NCI-H1092 (cell line): ENCODE measurements around the gene RAB44.

Source experiments
- DNase-seq: peaks from one replicate; lab custom pipeline; 2025; lab: John Stamatoyannopoulos, UW

Gene RAB44

DNA sequence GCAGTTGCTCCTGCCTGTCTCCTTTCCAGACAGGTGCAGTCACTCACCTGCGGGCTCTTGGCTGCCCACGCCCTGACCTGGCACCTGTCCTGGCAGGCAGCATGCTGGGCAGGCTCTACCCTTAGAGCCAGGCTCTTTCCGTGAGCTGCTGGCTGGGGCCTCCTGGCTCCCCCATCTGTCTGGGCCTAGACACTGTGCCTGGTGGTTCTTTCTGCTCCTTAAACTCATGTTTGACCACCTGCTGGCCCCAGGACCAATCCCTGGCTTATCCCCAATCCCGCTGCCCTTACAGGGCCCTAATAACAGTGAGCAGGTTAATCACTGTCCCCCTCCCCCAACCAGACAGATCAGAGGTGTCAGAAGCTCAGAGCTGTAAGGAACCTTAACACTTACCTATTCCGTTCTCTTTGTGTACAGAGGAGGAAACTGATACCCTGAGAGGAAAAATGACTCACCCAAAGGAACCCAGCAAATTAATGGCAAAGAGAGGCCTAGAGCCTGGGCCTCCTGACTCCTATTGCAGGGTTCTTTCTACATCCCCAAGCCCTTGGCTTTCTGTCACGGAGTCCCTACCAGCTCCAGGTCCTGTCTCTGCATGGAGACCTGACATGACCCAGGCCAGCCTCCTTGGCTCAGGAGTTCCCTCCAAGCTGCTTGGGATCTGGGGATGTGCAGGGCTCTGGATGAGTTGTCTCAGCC is 54.7 kb downstream of the RAB44 start:
- no peak for DNase-seq

DNA sequence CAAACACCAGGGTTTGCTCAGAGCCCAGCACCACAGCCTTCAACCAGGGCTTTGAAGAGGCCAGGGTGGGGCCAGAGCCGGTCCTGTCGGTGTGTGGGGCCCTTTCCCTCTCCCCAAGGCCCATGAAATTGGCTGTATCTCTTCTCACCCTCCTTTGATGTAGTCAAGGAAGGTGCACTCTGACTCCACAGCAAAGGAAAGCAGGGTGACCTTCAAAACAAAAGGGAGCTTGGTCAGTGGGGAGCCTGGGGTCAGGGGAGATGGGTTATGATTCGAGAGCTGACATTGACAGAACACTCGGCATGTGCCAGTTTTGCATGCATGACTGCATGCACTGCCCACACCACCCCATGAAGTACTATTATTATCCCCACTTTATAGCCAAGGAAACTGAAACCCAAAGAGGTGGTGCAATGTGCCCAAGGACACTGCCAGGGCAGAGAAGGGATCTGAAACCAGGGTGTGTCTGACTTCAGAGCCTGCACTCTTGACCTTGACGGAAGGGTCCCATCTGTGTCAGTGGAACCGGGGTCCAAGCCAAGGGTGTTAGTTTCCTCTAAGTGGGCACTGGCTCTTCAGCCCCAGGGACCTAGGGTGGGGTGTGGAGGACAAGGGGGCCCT is 55.4 kb downstream of the RAB44 start:
- DNase-seq: no peak

DNA sequence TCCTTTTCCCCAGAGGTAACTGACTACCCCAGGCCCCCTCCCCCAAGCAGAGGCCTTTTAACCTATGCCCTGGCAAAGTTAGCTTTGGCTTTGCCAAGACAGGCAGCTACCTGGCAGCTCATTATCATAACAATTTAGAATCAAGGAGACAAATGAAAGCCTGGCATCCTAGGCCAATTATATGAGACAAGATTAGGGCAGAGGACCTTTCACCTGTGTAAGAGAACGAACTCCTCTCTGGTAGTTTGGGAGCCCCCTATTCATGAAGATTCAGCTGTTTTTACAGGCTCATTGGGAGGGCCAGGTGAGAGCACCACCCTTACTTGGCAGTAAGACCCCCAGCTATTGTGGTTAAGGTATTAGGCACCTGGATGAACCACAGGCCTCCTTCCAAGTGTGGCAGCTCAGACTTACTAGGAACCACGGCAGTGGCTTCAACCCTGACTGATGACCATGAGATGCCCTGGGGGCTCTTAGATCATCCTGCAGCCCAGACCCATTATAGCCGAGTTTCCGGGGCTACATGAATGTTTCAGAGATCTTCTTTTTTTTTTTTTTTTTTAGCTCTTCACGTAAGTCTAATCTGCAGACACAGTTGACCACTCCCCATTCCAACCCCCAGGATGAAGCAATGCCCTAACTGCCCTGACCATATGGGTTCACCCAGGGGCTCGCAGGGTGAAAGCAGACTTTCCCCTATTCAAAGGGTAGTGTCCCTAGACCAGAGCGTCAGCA is 56.2 kb downstream of the RAB44 start:
- DNase-seq: no peak

DNA sequence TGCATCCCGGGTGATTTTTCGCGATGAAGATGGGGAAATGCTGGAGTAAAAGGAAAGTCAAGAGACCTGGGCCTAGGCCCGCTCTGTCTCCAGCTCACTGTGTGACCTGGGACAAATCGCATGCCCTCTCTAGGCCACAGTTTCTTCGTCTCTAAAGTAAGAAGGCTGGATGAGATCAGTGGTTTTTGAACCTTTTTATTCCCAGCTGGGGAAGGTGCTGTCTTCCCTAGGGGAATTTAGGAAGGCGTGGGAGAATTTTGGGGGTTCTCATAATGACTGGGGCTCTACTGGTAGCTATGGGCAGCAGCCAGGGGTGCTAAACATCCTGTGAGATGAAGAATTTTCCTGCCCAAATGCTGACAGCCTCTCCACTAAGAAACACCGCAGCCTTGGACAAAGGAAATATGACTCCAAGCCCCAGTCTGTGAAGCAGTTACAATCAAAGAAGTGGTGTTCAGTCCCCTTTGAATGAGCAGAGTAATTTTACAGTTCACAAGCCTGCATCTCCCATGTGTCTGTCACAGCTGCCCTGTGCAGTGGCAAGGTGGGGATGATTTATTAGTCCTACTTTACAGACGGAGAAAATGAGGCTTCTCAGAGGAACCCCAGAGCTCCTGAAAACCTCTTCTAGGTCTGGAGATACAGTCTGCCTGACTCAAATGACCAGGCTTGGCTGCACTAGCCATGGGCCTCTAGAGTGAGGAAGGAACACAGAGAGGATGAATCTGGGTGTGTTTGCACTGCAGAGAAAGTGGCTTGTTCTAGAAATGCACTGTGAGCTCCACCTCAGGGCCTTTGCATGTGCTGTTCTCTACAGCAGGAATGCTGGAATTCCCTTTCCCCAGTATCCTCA is 57.2 kb downstream of the RAB44 start:
- no peak for DNase-seq

DNA sequence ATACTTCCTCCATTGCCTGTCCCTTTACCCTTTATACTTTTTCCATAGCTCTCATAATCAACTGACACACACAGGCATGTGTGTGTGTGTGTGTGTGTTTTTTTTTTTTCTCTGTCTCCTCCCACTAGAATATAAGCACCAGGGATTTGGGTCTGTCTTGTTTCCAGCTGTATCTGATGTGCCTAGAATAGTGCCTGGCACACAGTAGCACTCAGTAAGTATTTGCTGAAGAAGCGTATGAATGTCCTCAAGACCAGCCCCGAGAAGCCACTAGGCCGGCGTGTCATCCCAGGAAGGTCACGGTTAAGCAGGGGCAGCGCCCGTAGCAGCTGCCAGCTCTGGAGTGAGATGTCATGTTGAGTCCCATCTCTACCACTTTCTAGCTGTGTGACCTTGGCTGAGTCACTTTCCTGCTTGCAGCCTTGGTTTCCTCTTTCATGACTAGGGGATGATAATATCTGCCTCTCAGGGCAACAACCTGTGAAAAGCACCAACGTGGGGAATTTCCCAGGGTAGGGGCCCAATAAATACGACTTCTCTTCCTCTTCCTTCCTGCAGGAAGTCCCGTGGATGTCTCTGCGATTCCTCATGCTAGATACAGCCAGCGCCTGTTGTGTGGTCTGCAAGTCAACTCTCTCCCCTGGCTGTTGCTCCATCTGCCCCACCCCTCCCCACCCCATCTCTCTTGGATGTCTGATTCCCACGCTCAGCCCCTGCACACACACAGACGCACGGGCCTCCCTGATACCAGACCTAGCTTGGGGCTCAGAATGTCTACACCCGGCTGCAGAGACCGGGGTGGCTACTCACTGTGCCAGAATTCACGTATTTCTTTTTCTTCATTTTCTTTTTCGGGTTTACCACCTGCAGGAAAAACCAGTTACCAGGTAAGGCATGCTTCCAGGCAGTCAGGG is 58.1 kb downstream of the RAB44 start:
- DNase-seq: no peak

DNA sequence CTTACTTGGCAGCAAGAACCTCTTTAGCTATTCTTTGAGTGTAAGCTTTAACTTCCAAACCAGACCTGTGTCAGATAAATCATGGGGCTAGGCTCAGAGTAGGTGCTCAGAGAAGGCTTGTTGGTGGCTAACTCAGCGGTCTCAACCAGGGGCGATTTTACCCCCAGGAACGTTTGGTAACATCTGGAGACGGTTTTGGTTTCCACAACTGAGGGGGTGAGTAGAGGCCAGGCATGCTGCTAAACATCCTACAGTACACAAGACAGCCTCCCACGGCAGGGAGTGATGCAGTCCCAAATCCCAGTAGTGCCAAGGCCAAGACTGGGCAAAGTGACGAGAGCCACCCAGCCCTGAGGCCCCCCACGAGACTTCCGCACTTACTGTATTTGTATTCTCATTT is 59.2 kb downstream of the RAB44 start:
- DNase-seq: no peak

DNA sequence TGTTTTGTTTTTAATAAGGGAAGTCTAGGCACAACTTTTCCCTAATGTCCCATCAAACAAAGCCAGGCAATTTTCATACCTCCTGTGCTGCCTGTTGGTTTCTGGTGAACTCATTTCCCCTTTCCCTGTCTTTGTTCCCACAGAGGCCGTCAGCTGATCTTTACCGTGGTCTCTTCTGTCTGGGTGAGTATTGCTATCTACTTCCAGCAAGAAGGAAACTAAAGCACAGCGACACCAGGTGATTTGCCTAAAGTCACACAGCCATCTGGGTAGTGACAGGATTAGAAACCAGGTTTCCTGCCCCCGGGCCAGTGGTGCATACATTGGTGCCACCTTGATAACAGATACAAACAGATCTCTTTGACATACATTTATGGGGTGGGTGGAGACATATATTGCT is 59.6 kb downstream of the RAB44 start:
- DNase-seq: no peak

DNA sequence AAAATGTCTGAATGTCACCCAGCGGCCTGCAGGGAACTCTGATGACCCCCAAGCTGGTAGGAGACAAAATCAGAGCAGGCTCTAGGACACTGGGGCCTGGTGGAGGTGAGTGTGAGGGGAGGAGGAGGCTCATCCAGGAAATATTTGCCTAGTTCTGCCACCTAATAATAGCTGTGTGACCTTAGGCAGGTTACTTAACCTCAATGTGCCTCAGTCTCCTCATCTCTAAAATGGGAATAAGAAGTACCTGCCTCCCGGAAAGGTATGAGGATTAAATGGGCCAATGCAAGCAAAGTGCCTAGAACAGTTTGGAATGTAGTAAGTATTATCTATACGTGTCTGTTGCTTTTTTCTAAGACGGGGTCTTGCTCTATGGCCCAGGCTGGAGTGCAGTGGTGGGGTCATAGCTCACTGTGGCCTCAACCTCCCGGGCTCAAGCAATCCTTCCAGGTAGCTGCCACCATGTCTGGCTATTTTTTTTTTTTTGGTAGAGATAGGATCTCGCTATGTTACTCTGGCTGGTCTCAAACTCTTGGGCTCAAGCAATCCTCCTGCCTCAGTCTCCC is 60.4 kb downstream of the RAB44 start:
- no peak for DNase-seq

DNA sequence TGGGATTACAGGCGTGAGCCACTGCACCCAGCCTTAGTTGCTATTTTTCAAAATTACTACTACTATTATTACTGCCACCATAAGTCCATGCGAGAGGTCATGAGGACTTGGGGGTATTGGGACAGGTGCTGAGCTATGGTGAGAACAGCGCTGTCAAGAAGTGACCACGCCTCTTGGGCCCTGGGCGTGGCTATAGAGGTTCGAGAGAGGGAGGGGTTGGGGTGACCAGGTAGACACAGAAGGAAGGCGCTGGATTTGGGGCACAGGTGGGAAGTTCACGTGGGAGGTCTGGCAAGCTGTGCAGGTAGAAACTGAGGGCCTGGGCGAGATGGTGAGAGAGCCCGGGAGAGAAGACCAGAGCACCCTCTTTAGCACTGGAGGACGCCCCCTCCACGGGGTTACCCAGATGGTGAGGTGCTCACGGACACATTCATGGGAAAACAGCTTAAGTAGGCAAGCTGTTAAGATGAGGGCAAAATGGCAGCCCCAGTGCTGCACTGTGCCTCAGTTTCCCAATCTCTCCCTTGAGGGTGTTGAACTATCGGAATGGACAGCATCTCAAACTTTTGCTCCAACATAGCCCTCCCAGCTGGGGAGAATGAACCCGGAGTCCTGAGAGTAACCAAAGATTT is 61.0 kb downstream of the RAB44 start:
- DNase-seq: no peak

DNA sequence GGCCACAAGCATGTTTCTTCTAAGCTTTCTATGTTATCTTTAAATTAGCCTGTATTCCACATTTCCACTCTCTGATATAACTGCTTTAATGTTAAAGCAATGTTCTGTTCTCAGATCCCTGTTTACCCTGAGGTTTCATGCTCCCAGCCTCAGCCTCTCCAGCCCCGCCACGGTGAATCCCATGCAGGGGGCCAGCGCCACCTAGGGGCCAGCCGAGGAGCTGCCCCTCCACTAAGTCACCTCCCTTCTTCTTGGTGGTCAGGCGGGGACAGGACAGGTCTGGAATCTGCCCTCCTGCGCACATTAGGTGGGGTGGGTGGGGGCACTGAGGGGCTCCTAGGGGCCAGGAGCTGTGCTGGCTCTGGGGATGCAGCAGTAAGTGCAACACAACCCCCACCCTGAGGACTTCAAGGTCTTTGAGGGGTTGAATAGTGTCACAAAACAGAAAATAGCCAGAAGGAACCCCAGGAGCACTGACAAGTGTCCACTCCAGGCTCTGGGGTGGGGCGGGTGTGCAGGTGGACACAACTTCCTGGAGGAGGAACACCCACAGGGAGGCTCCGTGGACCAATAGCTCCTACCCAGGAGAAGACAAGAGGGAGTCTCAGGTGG is 61.6 kb downstream of the RAB44 start:
- DNase-seq: peak; percentile 25

DNA sequence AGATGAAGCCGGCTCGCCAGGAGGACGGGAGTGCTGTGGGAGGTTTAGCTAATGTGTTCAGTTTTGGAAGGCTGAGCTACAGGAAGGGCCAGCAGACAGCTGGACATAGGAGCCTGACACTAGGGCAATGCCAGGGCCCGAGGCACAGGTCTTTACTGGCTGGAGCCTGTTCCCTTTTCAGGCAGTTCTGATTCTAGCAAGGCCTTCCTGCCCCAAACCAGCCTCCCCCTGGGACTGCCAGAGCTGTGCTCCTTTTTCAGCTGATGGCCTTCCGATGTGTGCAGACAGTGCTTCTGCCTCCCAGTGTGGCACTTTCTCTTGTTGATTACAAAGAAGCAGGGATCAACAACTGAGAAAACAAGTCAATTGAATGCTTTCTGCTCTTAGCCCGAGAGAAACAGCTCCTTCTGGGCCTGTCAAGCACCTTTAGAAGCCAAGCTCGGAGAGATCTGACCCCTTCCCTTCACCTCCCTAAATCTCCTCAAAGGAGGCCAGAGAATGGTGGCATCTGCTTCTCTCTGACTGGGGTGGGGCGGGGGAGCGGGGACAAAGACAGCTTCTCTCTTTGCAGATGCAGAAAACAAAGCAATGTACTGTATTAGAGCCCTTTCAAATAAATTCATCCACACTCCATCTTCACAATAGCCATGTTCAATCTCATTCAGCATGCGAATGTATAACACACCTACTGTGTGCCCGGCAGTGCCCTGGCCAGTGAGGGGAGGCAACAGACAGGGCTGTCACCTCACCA is 63.2 kb downstream of the RAB44 start:
- no peak for DNase-seq

DNA sequence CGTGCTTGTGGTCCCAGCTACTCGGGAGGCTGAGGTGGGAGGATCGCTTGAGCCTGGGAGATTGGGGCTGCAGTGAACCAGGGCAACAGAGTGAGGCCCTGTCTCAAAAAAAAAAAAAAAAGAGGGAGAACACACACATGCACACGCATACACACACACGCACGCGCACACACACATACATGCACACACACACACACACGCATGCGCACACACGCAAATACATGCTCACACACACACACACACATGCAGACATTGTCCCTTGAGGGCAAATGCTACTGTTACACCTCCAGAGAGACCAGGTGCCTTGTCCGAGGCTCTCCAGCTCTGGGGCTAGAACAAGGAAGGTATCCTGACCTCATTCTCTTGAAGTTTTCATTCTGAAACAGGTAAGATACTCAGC is 64.5 kb downstream of the RAB44 start:
- DNase-seq: no peak

DNA sequence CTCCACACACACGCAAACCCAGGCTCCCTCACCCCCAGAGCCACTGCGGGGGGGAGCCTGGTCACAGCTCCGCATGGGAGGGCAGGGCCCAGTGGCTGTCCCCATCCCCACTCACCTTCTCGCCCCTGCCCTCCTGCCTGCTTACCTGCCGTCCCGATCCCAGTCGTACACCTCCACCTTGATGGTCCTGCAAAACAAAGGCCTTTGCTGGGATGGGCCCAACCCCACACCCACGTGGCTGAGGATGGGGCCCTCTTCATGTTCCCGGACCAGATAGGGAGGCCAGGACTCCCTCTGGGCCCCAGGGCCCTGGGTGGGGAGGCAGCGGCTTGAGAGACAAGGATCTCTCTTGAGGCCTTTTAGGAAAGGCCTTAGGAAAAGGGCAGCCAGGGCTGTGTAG is 67.6 kb downstream of the RAB44 start:
- no peak for DNase-seq

DNA sequence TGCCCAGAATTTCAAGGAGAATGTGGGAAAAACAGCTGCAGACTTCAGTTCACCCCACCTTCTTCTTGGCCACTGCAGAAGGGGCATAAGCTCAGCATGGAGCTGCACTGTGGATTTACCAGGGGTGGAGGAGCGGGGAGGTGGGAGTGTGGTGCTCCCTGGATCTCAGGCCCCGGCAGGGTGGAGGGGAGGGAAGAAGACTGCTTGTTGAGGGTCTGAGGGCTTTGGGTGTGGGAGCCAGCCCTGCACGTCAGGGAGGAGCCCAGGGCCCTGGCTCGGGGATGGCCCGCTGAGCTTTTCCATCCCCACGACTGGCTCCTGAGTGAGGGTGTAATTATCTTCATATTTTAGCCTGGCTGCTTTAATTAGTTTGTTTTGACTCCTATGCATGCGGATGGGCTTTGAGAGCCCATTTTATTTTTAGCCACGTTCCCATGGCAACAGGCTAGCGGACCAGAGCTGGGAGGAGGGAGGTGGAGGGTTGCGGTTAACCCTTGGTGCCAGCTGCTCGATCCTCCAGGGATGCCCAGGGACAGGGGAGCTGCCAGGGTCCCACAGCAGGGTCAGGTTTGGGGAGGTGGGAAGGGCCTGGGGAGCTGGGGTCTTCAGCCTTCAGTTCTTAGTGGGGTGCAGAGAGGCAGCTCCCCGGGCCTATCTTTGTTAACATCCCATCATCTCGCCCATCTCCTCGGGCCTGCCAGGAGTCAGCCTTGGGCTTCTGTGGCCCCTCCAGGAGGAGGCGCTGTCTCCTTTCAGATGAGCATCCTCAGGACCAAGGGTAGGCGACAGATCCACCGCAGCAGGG is 68.2 kb downstream of the RAB44 start:
- DNase-seq: peak; percentile 59

DNA sequence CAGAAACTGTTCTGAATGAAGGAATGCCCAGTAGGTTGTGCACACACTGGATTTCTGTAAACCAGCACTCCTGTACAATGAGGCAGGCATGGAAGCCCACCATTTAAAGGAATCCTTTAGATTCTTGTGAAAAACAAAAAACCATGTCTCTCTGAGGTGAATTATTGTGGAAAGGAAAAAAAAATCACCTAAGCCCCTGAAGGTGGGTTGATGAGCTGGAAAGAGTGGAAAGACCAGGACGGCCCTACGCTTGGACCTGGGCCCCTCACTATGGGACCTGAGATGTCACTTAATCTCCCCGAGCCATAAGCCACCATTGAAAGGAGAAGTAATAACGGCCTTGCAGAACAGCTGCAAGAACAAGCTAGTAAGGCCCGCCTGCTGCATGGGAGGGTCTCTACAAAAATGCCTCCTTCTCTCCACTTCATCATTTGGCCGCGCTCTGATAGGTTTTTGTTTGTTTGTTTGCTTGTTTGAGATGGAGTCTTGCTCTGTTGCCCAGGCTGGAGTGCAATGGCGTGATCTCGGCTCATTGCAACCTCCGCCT is 68.8 kb downstream of the RAB44 start:
- no peak for DNase-seq

DNA sequence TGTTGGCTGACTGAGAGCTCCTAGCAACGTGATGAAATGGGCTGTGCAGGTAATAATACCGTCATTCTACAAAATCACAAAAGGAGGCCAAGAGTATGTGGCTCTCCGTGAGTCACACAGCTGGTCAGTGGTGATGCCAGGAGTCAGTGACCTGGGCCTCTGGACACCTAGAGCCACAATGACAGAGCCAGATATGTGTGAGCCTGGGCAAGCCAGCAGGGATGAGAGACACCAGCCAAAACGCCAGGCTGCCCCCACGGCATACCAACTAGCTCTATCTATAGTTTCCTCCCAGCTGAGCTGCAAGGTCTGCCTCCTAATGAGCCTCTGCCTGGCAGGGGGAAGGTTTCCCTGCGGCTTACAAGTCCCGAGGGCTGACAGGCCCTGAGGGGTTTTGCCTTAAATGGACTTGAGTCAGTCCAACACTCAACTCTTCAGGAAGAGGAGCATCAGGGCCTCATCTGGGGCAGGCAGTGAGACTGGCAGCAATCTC is 71.6 kb downstream of the RAB44 start:
- no peak for DNase-seq

DNA sequence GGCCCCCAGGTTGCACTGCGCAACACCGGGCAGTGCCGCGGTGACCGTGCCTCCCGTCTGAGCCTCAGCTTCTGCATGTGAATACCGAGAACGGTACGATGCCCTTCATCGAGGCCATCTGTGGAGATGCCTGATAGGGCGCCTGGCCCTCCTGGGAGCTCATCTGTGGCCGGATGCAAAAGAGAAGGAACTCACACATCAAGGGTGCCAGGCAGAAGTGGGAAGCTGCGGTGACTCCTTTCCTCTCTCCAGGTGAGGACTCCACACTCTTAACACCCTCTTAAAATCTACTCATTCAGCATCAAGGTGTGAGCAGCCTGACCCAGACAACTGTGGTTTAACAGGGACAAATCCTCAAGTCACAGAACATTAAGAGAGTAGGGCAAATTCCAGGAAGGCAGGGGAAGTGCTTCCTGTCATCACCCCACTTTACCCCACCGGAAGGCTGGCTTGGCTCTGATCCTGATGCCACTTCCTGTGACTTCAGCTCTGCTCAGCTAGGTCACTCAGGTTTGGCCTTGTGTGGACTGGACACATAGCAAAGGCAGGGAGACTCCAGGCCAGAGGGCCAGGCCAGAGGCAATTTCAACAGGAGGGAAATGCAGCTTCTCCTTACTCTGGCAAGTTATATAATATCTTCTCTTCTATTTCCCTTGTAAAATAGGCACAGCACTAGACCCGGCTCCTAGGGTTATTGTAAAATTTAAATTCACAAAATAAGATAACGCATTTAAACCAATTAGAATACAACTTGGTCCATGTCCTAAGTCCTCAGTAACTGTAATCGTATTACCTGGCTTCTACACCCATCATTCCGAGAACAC is 72.3 kb downstream of the RAB44 start:
- DNase-seq: no peak
